Muscle layer of colon (tissue), 2 donors: ENCODE data around the gene HYAL1.
A peak's percentile ranks its signal among the peaks of the same experiment; 100 is the strongest.

Experiments used
- H3K27ac ChIP-seq: one replicate; pipeline ENCODE4 v1.7.0; 2013; ENCODE audit warnings: low read depth, mild to moderate bottlenecking, low read length, moderate library complexity
- H3K27me3 ChIP-seq, 2 donors: one replicate each; pipeline ENCODE4 v1.7.0; 2013; ENCODE audit warnings: low read length in 2 of 2, mild to moderate bottlenecking in 2 of 2; ENCODE audit not compliant: insufficient read depth in 2 of 2, control insufficient read depth in 1 of 2
- H3K36me3 ChIP-seq: one replicate; pipeline ENCODE4 v1.7.0; 2013; ENCODE audit warnings: mild to moderate bottlenecking, low read length; ENCODE audit not compliant: insufficient read depth
- H3K4me1 ChIP-seq: one replicate; pipeline ENCODE4 v1.7.0; 2013; ENCODE audit warnings: mild to moderate bottlenecking, low read length; ENCODE audit not compliant: insufficient read depth
- H3K4me3 ChIP-seq, 2 donors: one replicate each; pipeline ENCODE4 v1.7.0; 2013; ENCODE audit warnings: low read length in 2 of 2, low read depth in 1 of 2, mild to moderate bottlenecking in 1 of 2, moderate library complexity in 1 of 2
- H3K9ac ChIP-seq: one replicate; pipeline ENCODE4 v1.7.0; 2013; ENCODE audit warnings: low read length
- H3K9me3 ChIP-seq: one replicate; pipeline ENCODE4 v1.7.0; 2013; ENCODE audit warnings: mild to moderate bottlenecking, low read length
- donor health status: abdominal sarcoma.
- donor health status: Adenocarcinoma of cecum.

Gene HYAL1

GRCh38 chr3:50322115-50322385, 18.7 kb upstream of the HYAL1 start:
- Histone ChIP-seq H3K27me3 (no peaks in the 10 kb centered on the region), H3K9ac (peak overlapping the region; percentile 31), H3K36me3 (peaks cover 29% of the 10 kb centered on the region), H3K4me1 (peaks cover 54% of the 10 kb centered on the region), H3K4me3 (peak overlapping the region; percentile 74 to 91), H3K9me3 (no peaks in the 10 kb centered on the region), H3K27ac (peak overlapping the region; percentile 83)

- no peaks in the 10 kb centered on the region for H3K9me3 ChIP-seq
- peak overlapping the region; percentile 74 to 91 for H3K4me3 ChIP-seq
- H3K27ac ChIP-seq, result peak overlapping the region; percentile 83
- H3K9ac ChIP-seq, result peak overlapping the region; percentile 71
- peaks cover 29% of the 10 kb centered on the region for H3K36me3 ChIP-seq
- no peaks in the 10 kb centered on the region for H3K27me3 ChIP-seq
- H3K4me1 ChIP-seq, result peaks cover 53% of the 10 kb centered on the region
These were observed 18.2 kb upstream of the HYAL1 start for GRCh38 chr3:50321336-50322114.

- Histone ChIP-seq H3K4me3 (peak overlapping the region; percentile 74 to 91), H3K36me3 (peaks cover 29% of the 10 kb centered on the region), H3K4me1 (peaks cover 53% of the 10 kb centered on the region), H3K9ac (peak overlapping the region; percentile 71), H3K9me3 (no peaks in the 10 kb centered on the region), H3K27me3 (no peaks in the 10 kb centered on the region), H3K27ac (peak overlapping the region; percentile 83)
These were observed 17.5 kb upstream of the HYAL1 start for GRCh38 chr3:50320853-50321335.

- Histone ChIP-seq H3K9ac (peak overlapping the region; percentile 71), H3K4me3 (peak overlapping the region; percentile 74 to 91), H3K36me3 (peaks cover 22% of the 10 kb centered on the region), H3K27me3 (no peaks in the 10 kb centered on the region), H3K4me1 (peaks cover 53% of the 10 kb centered on the region), H3K9me3 (no peaks in the 10 kb centered on the region), H3K27ac (peak overlapping the region; percentile 83)
These were observed 16.7 kb upstream of the HYAL1 start for GRCh38 chr3:50319894-50320625.

- Histone ChIP-seq H3K9ac (peak overlapping the region; percentile 35), H3K4me3 (peak overlapping the region in 1 of 2 donors; percentile 74), H3K36me3 (peaks cover 20% of the 10 kb centered on the region), H3K27ac (no peak overlapping the region), H3K27me3 (no peaks in the 10 kb centered on the region), H3K4me1 (peaks cover 48% of the 10 kb centered on the region), H3K9me3 (no peaks in the 10 kb centered on the region)
These were observed 16.0 kb upstream of the HYAL1 start for GRCh38 chr3:50319181-50319893.

GRCh38 chr3:50318615-50319014, 15.2 kb upstream of the HYAL1 start:
- H3K4me1 ChIP-seq, result peaks cover 44% of the 10 kb centered on the region
- peak overlapping the region; percentile 35 for H3K9ac ChIP-seq
- no peaks in the 10 kb centered on the region for H3K9me3 ChIP-seq
- peak overlapping the region in 1 of 2 donors; percentile 74 for H3K4me3 ChIP-seq
- no peak overlapping the region for H3K27ac ChIP-seq
- no peaks in the 10 kb centered on the region for H3K27me3 ChIP-seq
- peaks cover 20% of the 10 kb centered on the region for H3K36me3 ChIP-seq

GRCh38 chr3:50318163-50318562, 14.8 kb upstream of the HYAL1 start:
- Histone ChIP-seq H3K4me1 (peaks cover 44% of the 10 kb centered on the region), H3K27ac (no peak overlapping the region), H3K9ac (no peak overlapping the region), H3K27me3 (no peaks in the 10 kb centered on the region), H3K36me3 (peaks cover 20% of the 10 kb centered on the region), H3K9me3 (no peaks in the 10 kb centered on the region), H3K4me3 (no peak overlapping the region)

- Histone ChIP-seq H3K9me3 (no peaks in the 10 kb centered on the region), H3K4me1 (peaks cover 40% of the 10 kb centered on the region), H3K9ac (no peak overlapping the region), H3K4me3 (no peak overlapping the region), H3K27me3 (no peaks in the 10 kb centered on the region), H3K27ac (no peak overlapping the region), H3K36me3 (peaks cover 20% of the 10 kb centered on the region)
These were observed 13.9 kb upstream of the HYAL1 start for GRCh38 chr3:50317300-50317699.

- Histone ChIP-seq H3K4me1 (peaks cover 35% of the 10 kb centered on the region), H3K27ac (no peak overlapping the region), H3K4me3 (no peak overlapping the region), H3K36me3 (peaks cover 20% of the 10 kb centered on the region), H3K9ac (no peak overlapping the region), H3K9me3 (no peaks in the 10 kb centered on the region), H3K27me3 (no peaks in the 10 kb centered on the region)
These were observed 13.4 kb upstream of the HYAL1 start for GRCh38 chr3:50316657-50317242.

- Histone ChIP-seq H3K9me3 (no peaks in the 10 kb centered on the region), H3K36me3 (peaks cover 20% of the 10 kb centered on the region), H3K27ac (no peak overlapping the region), H3K27me3 (no peaks in the 10 kb centered on the region), H3K9ac (no peak overlapping the region), H3K4me3 (no peak overlapping the region), H3K4me1 (peaks cover 27% of the 10 kb centered on the region)
These were observed 11.4 kb upstream of the HYAL1 start for GRCh38 chr3:50314816-50315215.

- Histone ChIP-seq H3K4me3 (no peak overlapping the region), H3K27me3 (no peaks in the 10 kb centered on the region), H3K27ac (no peak overlapping the region), H3K9ac (no peak overlapping the region), H3K36me3 (peaks cover 16% of the 10 kb centered on the region), H3K9me3 (no peaks in the 10 kb centered on the region), H3K4me1 (peaks cover 22% of the 10 kb centered on the region)
These were observed 11.0 kb upstream of the HYAL1 start for GRCh38 chr3:50314342-50314741.
